HCT116 (cell line): ENCODE data around the gene TMEM151A. TPM values are rescaled to one million over a fixed set of nuclear protein-coding genes. Genes with fewer than 3 reads are reported as not detected.

Experiments
- ATAC-seq: fragments of 200-7000 bp; cut with Tn5 transposase; 2 replicates; pipeline ENCODE4 v1.9.1; 2020; ENCODE audit warnings: mild to moderate bottlenecking, moderate library complexity
- BruUV-seq: library from RNA; stranded (reverse); fragments of 400-500 nt; replicated peaks from 2 replicates; lab custom pipeline; 2021; lab: Mats Ljungman, UMichigan
- CTCF ChIA-PET: fragments of 300-600 bp; sonication (Branson Sonifier 250); formaldehyde crosslinking; loops from one replicate; lab custom pipeline; 2021; ENCODE audit warnings: antibody characterized with exemption; lab: Charles Lee
- POLR2A ChIA-PET: fragments of 300-600, 350-600 bp; sonication (Branson Sonifier 250); formaldehyde crosslinking; loops from one replicate; lab custom pipeline; 2021; ENCODE audit warnings: antibody characterized with exemption; lab: Charles Lee
- RAD21 ChIA-PET, 2 experiments: fragments of 300-600 bp; sonication (Branson Sonifier 250); formaldehyde crosslinking; loops; one replicate each; lab custom pipeline; 2023; ENCODE audit warnings: low total read pairs in 2 of 2; ENCODE audit not compliant: uncharacterized antibody in 2 of 2, unreplicated experiment in 2 of 2, low non-redundant PET in 1 of 2; lab: Charles Lee
- DNase-seq: peaks from one replicate; pipeline ENCODE4 v3.0.0-alpha.2; 2010; ENCODE audit warnings: low read depth, low spot score
- H2AFZ ChIP-seq: fragments of 200-600 bp; shearing (Covaris generic), sonication (generic); 2 replicates; pipeline ENCODE4 v1.6.1; 2017; ENCODE audit warnings: low read depth, mixed run types, mixed read lengths, antibody characterized with exemption, low read length; ENCODE audit not compliant: poor library complexity, severe bottlenecking
- H3K27ac ChIP-seq: 2 replicates; pipeline ENCODE4 v1.5.1; 2012; ENCODE audit warnings: low read depth, low read length
- H3K27me3 ChIP-seq: fragments of 200-600 bp; sonication (generic); 2 replicates; pipeline ENCODE4 v1.6.1; 2016; ENCODE audit warnings: mixed run types, low read length, mixed read lengths; ENCODE audit not compliant: insufficient read depth
- H3K36me3 ChIP-seq, 2 experiments: fragments of 200-500 bp in 1 of 2; fragments of 200-600 bp in 1 of 2; sonication (Bioruptor generic) in 1 of 2; sonication (generic) in 1 of 2; 2 replicates each; pipeline versions ENCODE4 v1.5.1 to v1.6.1; 2014 to 2016; ENCODE audit warnings: low read length in 2 of 2, inconsistent platforms in 1 of 2, mixed read lengths in 1 of 2, mixed run types in 1 of 2; ENCODE audit not compliant: insufficient read depth in 2 of 2, control insufficient read depth in 1 of 2
- H3K4me1 ChIP-seq, 2 experiments: fragments of 200-600 bp in 1 of 2; sonication (generic) in 1 of 2; 2 replicates each; pipeline versions ENCODE4 v1.5.1 to v1.6.1; 2012 to 2017; ENCODE audit warnings: low read length in 2 of 2, inconsistent platforms in 1 of 2, mild to moderate bottlenecking in 1 of 2, mixed read lengths in 1 of 2, mixed run types in 1 of 2, moderate library complexity in 1 of 2; ENCODE audit not compliant: insufficient read depth in 2 of 2, control insufficient read depth in 1 of 2
- H3K4me2 ChIP-seq: fragments of 200-600 bp; sonication (generic); 2 replicates; pipeline ENCODE4 v1.6.1; 2017; ENCODE audit warnings: mixed run types, low read length, mixed read lengths
- H3K4me3 ChIP-seq, 2 experiments: fragments of 200-600 bp in 1 of 2; sonication (generic) in 1 of 2; replicated peaks in 1 of 2; 2 replicates each; pipeline ENCODE4 v1.5.1; 2011 to 2016; ENCODE audit warnings: low read length in 2 of 2, control low read depth in 1 of 2, low read depth in 1 of 2, mild to moderate bottlenecking in 1 of 2, mixed read lengths in 1 of 2, mixed run types in 1 of 2
- H3K79me2 ChIP-seq: fragments of 200-600 bp; sonication (generic); 2 replicates; pipeline ENCODE4 v1.6.1; 2017; ENCODE audit warnings: mild to moderate bottlenecking, mixed run types, low read length, moderate library complexity, mixed read lengths; ENCODE audit not compliant: insufficient read depth
- H3K9ac ChIP-seq: fragments of 200-600 bp; sonication (generic); 2 replicates; pipeline ENCODE4 v1.6.1; 2016; ENCODE audit warnings: low read length, mixed read lengths
- H3K9me2 ChIP-seq: fragments of 200-600 bp; sonication (generic), shearing (Covaris generic); 2 replicates; pipeline ENCODE4 v1.6.1; 2017; ENCODE audit warnings: mixed run types, mild to moderate bottlenecking, moderate library complexity; ENCODE audit not compliant: insufficient read depth
- H3K9me3 ChIP-seq, 2 experiments: fragments of 200-500 bp in 1 of 2; fragments of 200-600 bp in 1 of 2; sonication (Bioruptor generic) in 1 of 2; sonication (generic) in 1 of 2; 2 replicates each; pipeline ENCODE4 v1.6.1; 2014 to 2017; ENCODE audit warnings: low read length in 2 of 2, mixed read lengths in 2 of 2, inconsistent platforms in 1 of 2, low read depth in 1 of 2, mild to moderate bottlenecking in 1 of 2, mixed run types in 1 of 2, moderate library complexity in 1 of 2; ENCODE audit not compliant: control insufficient read depth in 1 of 2, insufficient read depth in 1 of 2
- H4K20me1 ChIP-seq: fragments of 200-600 bp; sonication (generic), shearing (Covaris generic); 2 replicates; pipeline ENCODE4 v1.6.1; 2017; ENCODE audit warnings: mixed run types, mild to moderate bottlenecking, moderate library complexity; ENCODE audit not compliant: insufficient read depth
- POLR2A ChIP-seq: IDR thresholded peaks from 2 replicates; pipeline ENCODE4 v1.7.0; 2011; ENCODE audit warnings: borderline replicate concordance; ENCODE audit not compliant: insufficient read depth, insufficient read length; ENCODE audit errors: extremely low read depth
- SP1 ChIP-seq: IDR thresholded peaks from 2 replicates; pipeline ENCODE4 v1.6.1; 2012; ENCODE audit warnings: low read depth
- YY1 ChIP-seq: IDR thresholded peaks from 2 replicates; pipeline ENCODE4 v1.6.1; 2011; ENCODE audit warnings: low read length, low read depth, moderate library complexity, mild to moderate bottlenecking; ENCODE audit not compliant: insufficient replicate concordance; ENCODE audit errors: extremely low read depth
- ZFX ChIP-seq: fragments of 450-650 bp; IDR thresholded peaks from 2 replicates; pipeline ENCODE4 v1.6.1; 2017
- intact Hi-C: fragments of 100-400 bp; cut with micrococcal nuclease; formaldehyde crosslinking; loops from 2 replicates; pipeline ENCODE4 v1.10.0; 2022
- total RNA-seq: library from RNA; stranded (reverse); gene quantifications from one replicate; pipeline ENCODE4 v1.2.1, GENCODE V29; 2021; ENCODE audit not compliant: unreplicated experiment

TMEM151A gene
- total RNA-seq, 1 experiment from 2014 or later: 5.9 TPM

GRCh38 chr11:66281001-66281400 is 10.7 kb upstream of the TMEM151A start:
- Histone ChIP-seq H3K4me1 (peaks cover 0 to 26% of the 10 kb centered on the region in 2 experiments; a peak in 2 of 4 replicates), H3K27ac (no peak overlapping the region), H3K36me3 (no peaks in the 10 kb centered on the region; a peak in 1 of 4 replicates), H3K4me2 (no peak overlapping the region; the same call in 1 of the 2 replicates), H3K27me3 (no peaks in the 10 kb centered on the region), H3K9ac (no peak overlapping the region), H3K9me3 (no peaks in the 10 kb centered on the region), H3K9me2 (no peaks in the 10 kb centered on the region), H2AFZ (no peak overlapping the region), H4K20me1 (no peaks in the 10 kb centered on the region), H3K4me3 (no peak overlapping the region), H3K79me2 (no peaks in the 10 kb centered on the region)
- ATAC-seq (no peak), DNase-seq (no peak)
- intact Hi-C loops: no loop called here
- CTCF ChIA-PET: interaction anchor here (3.0 kb wide), 1 partner anchor 31 kb away, joined by 17 read pairs; no protein-coding TSS in a partner anchor
- POLR2A ChIA-PET: interaction anchor here (0.9 to 1.4 kb wide), 2 partner anchors 8 to 13 kb away, joined by 3 to 5 read pairs; partner anchors contain the start of gene YIF1A
- TF ChIP-seq POLR2A: no peak
- BruUV-seq: no TSS peak
- RAD21 ChIA-PET: no interaction called here

GRCh38 chr11:66281776-66282467 is 9.8 kb upstream of the TMEM151A start:
- no peaks in the 10 kb centered on the region for H3K9me2 ChIP-seq
- TF ChIP-seq YY1 (no peak), SP1 (no peak), ZFX (no peak)
- TF ChIP-seq, all 23 proteins: peak for 0
- no peak for DNase-seq
- Histone ChIP-seq H3K79me2 (0 out of 2 replicates have a peak, but pooled peaks cover 5% of the 10 kb centered on the region), H3K4me3 (no peak overlapping the region), H2AFZ (no peak overlapping the region), H3K4me2 (no peak overlapping the region; the same call in 1 of the 2 replicates), H3K27ac (no peak overlapping the region), H3K36me3 (no peaks in the 10 kb centered on the region), H3K9me3 (no peaks in the 10 kb centered on the region), H3K27me3 (no peaks in the 10 kb centered on the region), H3K4me1 (peaks cover 0 to 26% of the 10 kb centered on the region in 2 experiments; a peak in 2 of 4 replicates), H4K20me1 (no peaks in the 10 kb centered on the region), H3K9ac (no peak overlapping the region)
- intact Hi-C loops: no loop called here
- no peak for ATAC-seq
- CTCF ChIA-PET: interaction anchor here (0.7 to 3.0 kb wide), 7 partner anchors 9 to 103 kb away, joined by 3 to 17 read pairs (median 4); partner anchors contain the start of genes RAB1B and TMEM151A
- RAD21 ChIA-PET: no interaction called here
- no TSS peak for BruUV-seq
- POLR2A ChIA-PET: interaction anchor here (0.9 kb wide), 1 partner anchor 14 kb away, joined by 3 read pairs; no protein-coding TSS in a partner anchor
